Fibroblast of lung (primary cell): ENCODE measurements around the gene ACOXL. TPM values are rescaled to one million over a fixed set of nuclear protein-coding genes. Genes with fewer than 3 reads are reported as not detected.
A peak's percentile ranks its signal among the peaks of the same experiment; 100 is the strongest.

Experiments
- DNase-seq, 2 donors: peaks; one replicate each; pipeline versions ENCODE4 v3.0.0 to v3.0.0-alpha.2; 2010; ENCODE audit warnings: low read depth in 2 of 2
- H2AFZ ChIP-seq: 2 replicates; pipeline ENCODE4 v1.5.1; 2012; ENCODE audit warnings: low read length, control low read depth, inconsistent platforms
- H3K27ac ChIP-seq: 2 replicates; pipeline ENCODE4 v1.5.1; 2011; ENCODE audit warnings: low read length, control low read depth; ENCODE audit not compliant: insufficient read depth
- H3K27me3 ChIP-seq: 2 replicates; pipeline ENCODE4 v1.5.1; 2011; ENCODE audit warnings: mild to moderate bottlenecking, low read length; ENCODE audit not compliant: control insufficient read depth, insufficient read depth
- H3K36me3 ChIP-seq: 2 replicates; pipeline ENCODE4 v1.5.1; 2011; ENCODE audit warnings: low read length; ENCODE audit not compliant: control insufficient read depth, insufficient read depth
- H3K4me1 ChIP-seq: 2 replicates; pipeline ENCODE4 v1.5.1; 2011; ENCODE audit warnings: low read length; ENCODE audit not compliant: control insufficient read depth, insufficient read depth; ENCODE audit errors: extremely low read depth
- H3K4me2 ChIP-seq: 2 replicates; pipeline ENCODE4 v1.5.1; 2011; ENCODE audit warnings: low read length, control low read depth; ENCODE audit not compliant: insufficient read depth; ENCODE audit errors: extremely low read depth
- H3K4me3 ChIP-seq, 4 experiments: fragments of 200-600 bp in 1 of 4; sonication (generic) in 1 of 4; replicated peaks in 1 of 4; 2 replicates each; pipeline ENCODE4 v1.5.1; 2011 to 2016; ENCODE audit warnings: low read length in 4 of 4, low read depth in 3 of 4, mild to moderate bottlenecking in 3 of 4, control low read depth in 2 of 4, inconsistent platforms in 1 of 4, mixed read lengths in 1 of 4; ENCODE audit not compliant: insufficient read depth in 1 of 4; ENCODE audit errors: control extremely low read depth in 1 of 4
- H3K79me2 ChIP-seq: 2 replicates; pipeline ENCODE4 v1.5.1; 2012; ENCODE audit warnings: mild to moderate bottlenecking, low read length, inconsistent platforms; ENCODE audit not compliant: control insufficient read depth, insufficient read depth
- H3K9ac ChIP-seq: 2 replicates; pipeline ENCODE4 v1.5.1; 2011; ENCODE audit warnings: mild to moderate bottlenecking, low read length, control low read depth; ENCODE audit not compliant: insufficient read depth
- H3K9me3 ChIP-seq: 2 replicates; pipeline ENCODE4 v1.5.1; 2012; ENCODE audit warnings: low read depth, low read length; ENCODE audit not compliant: control insufficient read depth, insufficient read depth
- H4K20me1 ChIP-seq: 2 replicates; pipeline ENCODE4 v1.5.1; 2011; ENCODE audit warnings: low read length; ENCODE audit not compliant: control insufficient read depth, insufficient read depth; ENCODE audit errors: extremely low read depth
- CTCF ChIP-seq, 2 donors: IDR thresholded peaks in 1 of 2; conservative IDR thresholded peaks in 1 of 2; 1 replicate in 1 of 2; 2 replicates in 1 of 2; pipeline ENCODE4 v1.5.1; 2011 to 2012; ENCODE audit warnings: low read length in 2 of 2, control low read depth in 1 of 2, inconsistent platforms in 1 of 2, low read depth in 1 of 2, mild to moderate bottlenecking in 1 of 2
- EZH2 ChIP-seq: IDR thresholded peaks from 2 replicates; pipeline ENCODE4 v1.5.1; 2012; ENCODE audit warnings: low read length, control low read depth, mild to moderate bottlenecking; ENCODE audit errors: missing control alignments
- polyA plus RNA-seq, 2 donors: library from polyadenylated mRNA; depleted of rRNA in 1 of 2; stranded (reverse) in 1 of 2; unstranded in 1 of 2; fragments of >200 nt; gene quantifications; 2 replicates each; pipeline ENCODE4 v1.2.1, GENCODE V29; 2011 to 2012; ENCODE audit warnings: missing spikeins in 1 of 2
- total RNA-seq: library from RNA; depleted of rRNA; stranded (reverse); fragments of >200 nt; gene quantifications from 2 replicates; pipeline ENCODE4 v1.2.1, GENCODE V29; 2014

ACOXL gene
- total and polyA plus RNA-seq, 2 donors (not counting 1 experiment from before 2014, with no cell fraction given) = not detected

GRCh38 chr2:110977403-110977802 lies 245.0 kb downstream of the ACOXL start:
- no peak overlapping the region for H3K4me3 ChIP-seq
- H3K4me1 ChIP-seq = no peaks in the 10 kb centered on the region
- no peak overlapping the region for H3K9ac ChIP-seq
- TF ChIP-seq EZH2 (no peak), CTCF (conservative IDR thresholded peaks at IDR 0.05 in 1 of 2, IDR thresholded peaks at IDR 0.05 in 1 of 2; ENCODE audit: low read depth in 1 of 2, low read length in 2 of 2) (no peak)
- no peak overlapping the region for H2AFZ ChIP-seq
- peak in 1 of 2 donors; percentile 9 for DNase-seq
- H3K36me3 ChIP-seq = no peaks in the 10 kb centered on the region
- no peak overlapping the region for H3K4me2 ChIP-seq
- H3K27me3 ChIP-seq = peaks cover 17% of the 10 kb centered on the region
- H3K79me2 ChIP-seq = no peaks in the 10 kb centered on the region
- H3K9me3 ChIP-seq = no peaks in the 10 kb centered on the region
- no peak overlapping the region for H3K27ac ChIP-seq
- no peaks in the 10 kb centered on the region for H4K20me1 ChIP-seq

GRCh38 chr2:110978148-110978547 lies 245.8 kb downstream of the ACOXL start:
- DNase-seq = no peak
- no peaks in the 10 kb centered on the region for H4K20me1 ChIP-seq

GRCh38 chr2:110978756-110979470 lies 246.5 kb downstream of the ACOXL start:
- no peak overlapping the region for H3K4me3 ChIP-seq
- no peaks in the 10 kb centered on the region for H4K20me1 ChIP-seq
- H3K4me2 ChIP-seq = no peak overlapping the region
- H3K36me3 ChIP-seq = no peaks in the 10 kb centered on the region
- DNase-seq = no peak
- no peaks in the 10 kb centered on the region for H3K4me1 ChIP-seq
- no peak overlapping the region for H2AFZ ChIP-seq
- no peak overlapping the region for H3K9ac ChIP-seq
- no peaks in the 10 kb centered on the region for H3K9me3 ChIP-seq
- no peaks in the 10 kb centered on the region for H3K79me2 ChIP-seq
- TF ChIP-seq CTCF (conservative IDR thresholded peaks at IDR 0.05 in 1 of 2, IDR thresholded peaks at IDR 0.05 in 1 of 2; ENCODE audit: low read depth in 1 of 2, low read length in 2 of 2) (no peak), EZH2 (no peak)
- peaks cover 13% of the 10 kb centered on the region for H3K27me3 ChIP-seq
- H3K27ac ChIP-seq = no peak overlapping the region

More at GRCh38 chr2:110978148-110978547, 245.8 kb downstream of the ACOXL start:
- Histone ChIP-seq H3K27me3 (peaks cover 13% of the 10 kb centered on the region), H3K4me2 (no peak overlapping the region), H2AFZ (no peak overlapping the region), H3K4me1 (no peaks in the 10 kb centered on the region), H3K36me3 (no peaks in the 10 kb centered on the region), H3K27ac (no peak overlapping the region), H3K4me3 (no peak overlapping the region), H3K9me3 (no peaks in the 10 kb centered on the region), H3K9ac (no peak overlapping the region), H3K79me2 (no peaks in the 10 kb centered on the region)
- TF ChIP-seq CTCF (conservative IDR thresholded peaks at IDR 0.05 in 1 of 2, IDR thresholded peaks at IDR 0.05 in 1 of 2; ENCODE audit: low read depth in 1 of 2, low read length in 2 of 2) (no peak), EZH2 (no peak)
